GM21515 (cell line): ENCODE results near the gene IGFN1.
A peak's percentile ranks its signal among the peaks of the same experiment; 100 is the strongest.
"Not testable (repeated sequence)": the region's sequence is repeated elsewhere in the genome, so short reads cannot be mapped to it uniquely, and the experiment has no call there.

ENCODE experiments used
- ATAC-seq: cut with Tn5 transposase; IDR thresholded peaks from one replicate; pipeline ENCODE4 v1.9.1; 2021; ENCODE audit not compliant: unreplicated experiment

IGFN1 gene

GRCh38 chr1:201163036-201163435, 27.6 kb upstream of the IGFN1 start:
- ATAC-seq = not testable (repeated sequence)

- no peak for ATAC-seq
Observed at GRCh38 chr1:201163707-201164106, 26.9 kb upstream of the IGFN1 start.

GRCh38 chr1:201164645-201165044, 26.0 kb upstream of the IGFN1 start:
- no peak for ATAC-seq

GRCh38 chr1:201167041-201167991, 23.3 kb upstream of the IGFN1 start:
- no peak for ATAC-seq

- ATAC-seq = no peak
Observed at GRCh38 chr1:201169203-201169602, 21.4 kb upstream of the IGFN1 start.

GRCh38 chr1:201169971-201170532, 20.6 kb upstream of the IGFN1 start:
- no peak for ATAC-seq

GRCh38 chr1:201170533-201171062, 20.0 kb upstream of the IGFN1 start:
- peak; percentile 98 for ATAC-seq

GRCh38 chr1:201171063-201172036, 19.3 kb upstream of the IGFN1 start:
- peak; percentile 31 for ATAC-seq

- ATAC-seq = no peak
Observed at GRCh38 chr1:201172326-201172725, 18.3 kb upstream of the IGFN1 start.

- no peak for ATAC-seq
Observed at GRCh38 chr1:201172999-201173610, 17.5 kb upstream of the IGFN1 start.

GRCh38 chr1:201173736-201174135, 16.9 kb upstream of the IGFN1 start:
- ATAC-seq = no peak

- ATAC-seq = no peak
Observed at GRCh38 chr1:201175820-201176500, 14.7 kb upstream of the IGFN1 start.

- no peak for ATAC-seq
Observed at GRCh38 chr1:201176940-201177339, 13.7 kb upstream of the IGFN1 start.

- no peak for ATAC-seq
Observed at GRCh38 chr1:201178718-201179117, 11.9 kb upstream of the IGFN1 start.

- ATAC-seq = no peak
Observed at GRCh38 chr1:201180141-201180540, 10.5 kb upstream of the IGFN1 start.

- no peak for ATAC-seq
Observed at GRCh38 chr1:201180901-201181300, 9.7 kb upstream of the IGFN1 start.

- ATAC-seq = no peak
Observed at GRCh38 chr1:201181323-201181722, 9.3 kb upstream of the IGFN1 start.

- ATAC-seq = no peak
Observed at GRCh38 chr1:201181726-201182125, 8.9 kb upstream of the IGFN1 start.

- ATAC-seq = no peak
Observed at GRCh38 chr1:201183209-201183608, 7.4 kb upstream of the IGFN1 start.

GRCh38 chr1:201183753-201184152, 6.9 kb upstream of the IGFN1 start:
- no peak for ATAC-seq
